ENCODE measurements around the gene CHAT.

The CHAT gene

DNA sequence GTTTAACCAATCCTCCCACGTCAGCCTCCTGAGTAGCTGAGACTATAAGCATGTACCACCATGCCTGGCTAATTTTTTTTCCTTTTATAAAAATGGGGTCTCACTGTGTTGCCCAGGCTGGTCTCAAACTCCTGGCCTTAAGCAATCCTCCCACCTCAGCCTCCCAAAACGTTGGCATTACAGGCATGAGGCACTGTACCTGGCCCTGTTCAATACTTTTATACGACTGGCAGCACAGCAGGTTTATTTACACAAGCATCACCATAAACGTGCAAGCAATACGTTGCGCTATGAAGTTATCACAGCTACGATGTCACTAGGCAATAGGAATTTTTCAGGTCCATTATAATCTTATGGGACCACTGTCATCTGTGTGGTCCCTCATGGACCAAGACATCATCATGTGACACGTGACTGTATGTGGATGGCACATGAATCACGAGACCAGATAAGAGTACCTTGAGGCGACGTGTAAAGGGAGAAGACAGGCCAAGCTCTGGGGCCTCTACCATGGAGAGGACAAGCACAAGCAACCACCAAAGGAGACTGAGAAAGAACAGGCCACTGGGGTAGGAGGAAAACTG lies 38.3 kb upstream of the CHAT start (continued):
- TF ChIP-seq ZFP3 (CRISPR knock-in tag; IDR thresholded peaks at IDR 0.05) = no peak

DNA sequence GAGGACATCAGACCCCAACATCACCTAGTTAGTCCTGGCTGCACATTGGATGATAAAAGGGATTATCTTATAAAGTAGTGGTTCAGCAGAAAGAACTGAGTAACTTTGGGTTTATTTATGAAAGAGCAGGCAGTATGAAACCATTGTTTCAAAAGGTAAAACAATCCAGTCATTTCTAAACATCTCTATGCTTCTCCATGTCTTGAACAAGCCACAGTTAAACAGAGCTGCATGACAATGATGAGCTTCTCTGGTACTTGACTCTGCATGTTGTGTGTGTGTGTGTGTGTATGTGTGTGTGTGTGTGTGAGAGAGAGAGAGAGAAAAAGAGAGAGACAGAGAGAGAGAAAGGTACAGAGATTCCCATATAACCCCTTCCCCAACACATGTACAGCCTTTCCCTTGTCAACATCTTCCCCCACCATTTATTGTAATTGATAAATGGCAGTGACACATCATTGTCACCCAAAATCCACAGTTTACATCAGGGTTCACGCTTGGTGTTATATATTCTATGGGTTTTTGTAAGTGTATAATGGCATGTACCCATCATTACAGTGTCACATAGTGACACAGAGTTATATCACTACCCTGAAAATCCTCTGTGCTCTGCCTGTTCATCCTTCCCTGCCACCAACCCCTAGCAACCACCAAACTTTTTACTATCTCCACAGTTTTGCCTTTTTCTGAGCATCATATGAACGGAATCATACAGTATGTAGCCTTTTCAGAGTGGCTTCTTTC lies 36.5 kb upstream of the CHAT start:
- TF ChIP-seq, protein P1, sequence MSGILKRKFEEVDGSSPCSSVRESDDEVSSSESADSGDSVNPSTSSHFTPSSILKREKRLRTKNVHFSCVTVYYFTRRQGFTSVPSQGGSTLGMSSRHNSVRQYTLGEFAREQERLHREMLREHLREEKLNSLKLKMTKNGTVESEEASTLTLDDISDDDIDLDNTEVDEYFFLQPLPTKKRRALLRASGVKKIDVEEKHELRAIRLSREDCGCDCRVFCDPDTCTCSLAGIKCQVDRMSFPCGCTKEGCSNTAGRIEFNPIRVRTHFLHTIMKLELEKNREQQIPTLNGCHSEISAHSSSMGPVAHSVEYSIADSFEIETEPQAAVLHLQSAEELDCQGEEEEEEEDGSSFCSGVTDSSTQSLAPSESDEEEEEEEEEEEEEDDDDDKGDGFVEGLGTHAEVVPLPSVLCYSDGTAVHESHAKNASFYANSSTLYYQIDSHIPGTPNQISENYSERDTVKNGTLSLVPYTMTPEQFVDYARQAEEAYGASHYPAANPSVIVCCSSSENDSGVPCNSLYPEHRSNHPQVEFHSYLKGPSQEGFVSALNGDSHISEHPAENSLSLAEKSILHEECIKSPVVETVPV (CRISPR knock-in tag; IDR thresholded peaks at IDR 0.05) = no peak
- ATAC-seq = no peak

DNA sequence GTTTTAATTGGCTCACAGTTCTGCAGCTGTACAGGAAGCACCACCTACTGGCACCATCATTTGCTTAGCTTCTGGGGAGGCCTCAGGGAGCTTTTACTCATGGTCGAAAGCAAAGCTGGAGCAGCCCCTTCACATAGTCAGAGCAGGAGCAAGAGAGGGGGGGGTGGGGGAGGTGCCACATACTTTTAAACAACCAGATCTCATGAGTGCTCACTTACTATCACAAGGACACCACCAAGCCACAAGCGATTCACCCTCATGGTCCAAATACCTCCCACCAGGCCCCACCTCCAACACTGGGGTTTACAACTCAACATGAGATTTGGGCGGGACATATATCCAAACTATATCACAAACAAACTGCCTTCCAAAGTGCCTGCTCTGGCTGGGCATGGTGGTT lies 35.4 kb upstream of the CHAT start:
- ATAC-seq = no peak

More for the DNA sequence above, 35.4 kb upstream of the CHAT start:
- TF ChIP-seq, protein P2, sequence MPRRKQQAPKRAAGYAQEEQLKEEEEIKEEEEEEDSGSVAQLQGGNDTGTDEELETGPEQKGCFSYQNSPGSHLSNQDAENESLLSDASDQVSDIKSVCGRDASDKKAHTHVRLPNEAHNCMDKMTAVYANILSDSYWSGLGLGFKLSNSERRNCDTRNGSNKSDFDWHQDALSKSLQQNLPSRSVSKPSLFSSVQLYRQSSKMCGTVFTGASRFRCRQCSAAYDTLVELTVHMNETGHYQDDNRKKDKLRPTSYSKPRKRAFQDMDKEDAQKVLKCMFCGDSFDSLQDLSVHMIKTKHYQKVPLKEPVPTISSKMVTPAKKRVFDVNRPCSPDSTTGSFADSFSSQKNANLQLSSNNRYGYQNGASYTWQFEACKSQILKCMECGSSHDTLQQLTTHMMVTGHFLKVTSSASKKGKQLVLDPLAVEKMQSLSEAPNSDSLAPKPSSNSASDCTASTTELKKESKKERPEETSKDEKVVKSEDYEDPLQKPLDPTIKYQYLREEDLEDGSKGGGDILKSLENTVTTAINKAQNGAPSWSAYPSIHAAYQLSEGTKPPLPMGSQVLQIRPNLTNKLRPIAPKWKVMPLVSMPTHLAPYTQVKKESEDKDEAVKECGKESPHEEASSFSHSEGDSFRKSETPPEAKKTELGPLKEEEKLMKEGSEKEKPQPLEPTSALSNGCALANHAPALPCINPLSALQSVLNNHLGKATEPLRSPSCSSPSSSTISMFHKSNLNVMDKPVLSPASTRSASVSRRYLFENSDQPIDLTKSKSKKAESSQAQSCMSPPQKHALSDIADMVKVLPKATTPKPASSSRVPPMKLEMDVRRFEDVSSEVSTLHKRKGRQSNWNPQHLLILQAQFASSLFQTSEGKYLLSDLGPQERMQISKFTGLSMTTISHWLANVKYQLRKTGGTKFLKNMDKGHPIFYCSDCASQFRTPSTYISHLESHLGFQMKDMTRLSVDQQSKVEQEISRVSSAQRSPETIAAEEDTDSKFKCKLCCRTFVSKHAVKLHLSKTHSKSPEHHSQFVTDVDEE (CRISPR knock-in tag; IDR thresholded peaks at IDR 0.05) = no peak
- TF ChIP-seq GLIS3 (CRISPR knock-in tag; IDR thresholded peaks at IDR 0.05) = no peak
- TF ChIP-seq ISL1 (CRISPR knock-in tag; IDR thresholded peaks at IDR 0.05) = no peak
- TF ChIP-seq, protein P3, sequence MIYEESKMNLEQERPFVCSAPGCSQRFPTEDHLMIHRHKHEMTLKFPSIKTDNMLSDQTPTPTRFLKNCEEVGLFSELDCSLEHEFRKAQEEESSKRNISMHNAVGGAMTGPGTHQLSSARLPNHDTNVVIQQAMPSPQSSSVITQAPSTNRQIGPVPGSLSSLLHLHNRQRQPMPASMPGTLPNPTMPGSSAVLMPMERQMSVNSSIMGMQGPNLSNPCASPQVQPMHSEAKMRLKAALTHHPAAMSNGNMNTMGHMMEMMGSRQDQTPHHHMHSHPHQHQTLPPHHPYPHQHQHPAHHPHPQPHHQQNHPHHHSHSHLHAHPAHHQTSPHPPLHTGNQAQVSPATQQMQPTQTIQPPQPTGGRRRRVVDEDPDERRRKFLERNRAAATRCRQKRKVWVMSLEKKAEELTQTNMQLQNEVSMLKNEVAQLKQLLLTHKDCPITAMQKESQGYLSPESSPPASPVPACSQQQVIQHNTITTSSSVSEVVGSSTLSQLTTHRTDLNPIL (CRISPR knock-in tag; IDR thresholded peaks at IDR 0.05; ENCODE audit: low read depth) = no peak
- no peak for TF ChIP-seq ZFP30 (CRISPR knock-in tag; IDR thresholded peaks at IDR 0.05)
- TF ChIP-seq ZNF70 (CRISPR knock-in tag; IDR thresholded peaks at IDR 0.05) = no peak
- no peak for TF ChIP-seq ZFP3 (CRISPR knock-in tag; IDR thresholded peaks at IDR 0.05)
- TF ChIP-seq BACH2 (CRISPR knock-in tag; IDR thresholded peaks at IDR 0.05; ENCODE audit: borderline replicate concordance) = no peak
- TF ChIP-seq, protein P1 (CRISPR knock-in tag; IDR thresholded peaks at IDR 0.05) = no peak
- TF ChIP-seq PPARA (CRISPR knock-in tag; IDR thresholded peaks at IDR 0.05; ENCODE audit: borderline replicate concordance) = no peak
- TF ChIP-seq TCF4 (CRISPR knock-in tag; IDR thresholded peaks at IDR 0.05; ENCODE audit: borderline replicate concordance) = no peak
- TF ChIP-seq, protein P4, sequence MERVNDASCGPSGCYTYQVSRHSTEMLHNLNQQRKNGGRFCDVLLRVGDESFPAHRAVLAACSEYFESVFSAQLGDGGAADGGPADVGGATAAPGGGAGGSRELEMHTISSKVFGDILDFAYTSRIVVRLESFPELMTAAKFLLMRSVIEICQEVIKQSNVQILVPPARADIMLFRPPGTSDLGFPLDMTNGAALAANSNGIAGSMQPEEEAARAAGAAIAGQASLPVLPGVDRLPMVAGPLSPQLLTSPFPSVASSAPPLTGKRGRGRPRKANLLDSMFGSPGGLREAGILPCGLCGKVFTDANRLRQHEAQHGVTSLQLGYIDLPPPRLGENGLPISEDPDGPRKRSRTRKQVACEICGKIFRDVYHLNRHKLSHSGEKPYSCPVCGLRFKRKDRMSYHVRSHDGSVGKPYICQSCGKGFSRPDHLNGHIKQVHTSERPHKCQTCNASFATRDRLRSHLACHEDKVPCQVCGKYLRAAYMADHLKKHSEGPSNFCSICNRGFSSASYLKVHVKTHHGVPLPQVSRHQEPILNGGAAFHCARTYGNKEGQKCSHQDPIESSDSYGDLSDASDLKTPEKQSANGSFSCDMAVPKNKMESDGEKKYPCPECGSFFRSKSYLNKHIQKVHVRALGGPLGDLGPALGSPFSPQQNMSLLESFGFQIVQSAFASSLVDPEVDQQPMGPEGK (CRISPR knock-in tag; IDR thresholded peaks at IDR 0.05; ENCODE audit: borderline replicate concordance) = no peak
- TF ChIP-seq, protein P5, sequence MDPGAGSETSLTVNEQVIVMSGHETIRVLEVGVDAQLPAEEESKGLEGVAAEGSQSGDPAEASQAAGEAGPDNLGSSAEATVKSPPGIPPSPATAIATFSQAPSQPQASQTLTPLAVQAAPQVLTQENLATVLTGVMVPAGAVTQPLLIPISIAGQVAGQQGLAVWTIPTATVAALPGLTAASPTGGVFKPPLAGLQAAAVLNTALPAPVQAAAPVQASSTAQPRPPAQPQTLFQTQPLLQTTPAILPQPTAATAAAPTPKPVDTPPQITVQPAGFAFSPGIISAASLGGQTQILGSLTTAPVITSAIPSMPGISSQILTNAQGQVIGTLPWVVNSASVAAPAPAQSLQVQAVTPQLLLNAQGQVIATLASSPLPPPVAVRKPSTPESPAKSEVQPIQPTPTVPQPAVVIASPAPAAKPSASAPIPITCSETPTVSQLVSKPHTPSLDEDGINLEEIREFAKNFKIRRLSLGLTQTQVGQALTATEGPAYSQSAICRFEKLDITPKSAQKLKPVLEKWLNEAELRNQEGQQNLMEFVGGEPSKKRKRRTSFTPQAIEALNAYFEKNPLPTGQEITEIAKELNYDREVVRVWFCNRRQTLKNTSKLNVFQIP (CRISPR knock-in tag; IDR thresholded peaks at IDR 0.05; ENCODE audit: borderline replicate concordance, low read depth) = no peak
- TF ChIP-seq TOX (CRISPR knock-in tag; IDR thresholded peaks at IDR 0.05; ENCODE audit: borderline replicate concordance) = no peak

Data from SK-N-SH treated with all-trans-retinoic acid at 6 μM for 48 hours (cell line).